GM12891 (cell line): ENCODE data around the gene FGGY.

Experiments used
- POLR2A ChIP-seq: IDR thresholded peaks from 2 replicates; pipeline ENCODE4 v1.6.1; 2011; ENCODE audit warnings: low read depth, low read length, control low read depth
- POLR2AphosphoS5 ChIP-seq: IDR thresholded peaks from 2 replicates; pipeline ENCODE4 v1.6.1; 2011; ENCODE audit warnings: low read depth, low read length, control low read depth
- SPI1 ChIP-seq: IDR thresholded peaks from 2 replicates; pipeline ENCODE4 v1.6.1; 2011; ENCODE audit warnings: low read depth, low read length, control low read depth
- TAF1 ChIP-seq: IDR thresholded peaks from 2 replicates; pipeline ENCODE4 v1.6.1; 2011; ENCODE audit warnings: low read depth, low read length, control low read depth

DNA sequence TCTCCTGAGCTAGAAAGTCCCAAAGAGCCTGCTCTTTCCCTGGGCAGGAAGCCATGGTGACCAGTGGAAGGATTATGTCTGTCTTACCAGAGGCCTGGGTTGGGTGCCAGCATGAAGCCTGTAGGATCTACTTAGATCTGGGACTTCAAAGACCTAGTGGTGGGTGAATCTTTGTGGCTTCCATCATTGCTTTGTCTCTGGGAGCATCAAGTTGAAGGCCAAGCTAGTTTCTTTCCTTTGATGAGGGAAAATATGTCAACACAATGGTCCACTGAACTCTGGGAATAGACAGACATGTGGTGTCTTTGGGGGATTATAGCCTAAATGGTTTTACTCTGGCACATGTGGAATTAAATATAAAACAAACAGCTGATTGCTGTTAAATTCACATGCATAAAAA is 417.3 kb downstream of the FGGY start:
- TF ChIP-seq POLR2A: no peak
- TF ChIP-seq SPI1: no peak
- TF ChIP-seq TAF1: no peak
- TF ChIP-seq POLR2AphosphoS5: no peak
